HG02623 (cell line): ENCODE data around the gene AK9.

Experiments used
- ATAC-seq: cut with Tn5 transposase; IDR thresholded peaks from one replicate; pipeline ENCODE4 v1.9.1; 2021; ENCODE audit warnings: moderate library complexity; ENCODE audit not compliant: unreplicated experiment

The AK9 gene

GRCh38 chr6:109485266-109485935 is 205.6 kb downstream of the AK9 start:
- no peak for ATAC-seq

- ATAC-seq = no peak
These were observed 206.9 kb downstream of the AK9 start for GRCh38 chr6:109484122-109484521.

DNA sequence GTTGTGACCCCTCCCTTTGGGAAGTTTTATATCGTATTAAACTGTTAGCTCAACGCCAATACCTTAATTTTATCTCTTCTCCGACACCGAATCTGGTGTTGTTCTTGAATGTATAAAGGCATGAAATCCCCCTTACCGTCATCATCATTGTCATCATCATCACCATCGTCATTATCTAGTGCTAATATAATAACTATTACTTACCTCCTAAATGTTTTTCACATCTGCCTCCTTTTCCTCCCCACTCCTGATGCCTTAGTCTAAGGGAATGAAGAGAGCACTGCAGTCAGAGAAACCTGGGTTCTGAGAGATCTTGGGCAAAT is 207.3 kb downstream of the AK9 start:
- ATAC-seq = no peak

GRCh38 chr6:109482905-109483734 is 207.9 kb downstream of the AK9 start, which contains the start of gene ZBTB24:
Gene ZBTB24, minus strand, starts transcription at chr6:109483219. Its CDS starts 1,193 bp downstream, at chr6:109482026.
- ATAC-seq = peak; percentile 88

GRCh38 chr6:109480993-109481480 is 210.0 kb downstream of the AK9 start:
- no peak for ATAC-seq

DNA sequence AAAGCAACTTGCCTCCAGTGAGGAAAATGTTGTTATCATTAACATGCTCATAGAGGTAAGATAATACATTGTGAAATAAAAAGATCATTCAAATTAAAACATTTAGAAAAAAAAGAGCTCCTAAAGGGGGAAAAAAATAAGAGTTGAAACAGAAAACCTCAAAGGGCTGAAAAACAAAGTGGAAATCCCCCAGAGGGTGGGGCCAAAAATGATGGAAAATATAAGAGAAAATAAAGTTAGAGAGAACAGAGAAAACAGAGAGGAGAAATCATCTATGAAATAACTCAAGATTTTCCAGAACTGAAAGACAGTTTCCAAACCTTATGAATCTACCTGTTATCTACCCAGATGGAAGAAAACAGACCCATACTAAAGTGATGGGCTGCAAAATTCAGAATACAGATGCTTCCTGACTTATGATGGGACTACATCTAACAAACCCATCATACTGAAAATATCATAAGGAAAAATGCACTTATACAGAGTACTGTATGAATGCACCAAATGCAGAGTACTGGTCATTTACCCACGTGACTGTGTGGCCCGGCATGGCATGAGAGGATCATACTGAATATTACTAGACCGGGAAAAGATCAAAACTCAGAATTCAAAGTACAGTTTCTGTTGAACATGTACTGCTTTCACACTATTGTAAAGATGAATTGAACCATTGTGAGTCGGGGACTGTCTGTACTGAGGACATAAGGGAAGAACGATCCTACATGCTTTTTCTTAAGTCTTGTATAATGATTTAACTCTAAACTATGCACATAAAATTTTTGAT is 212.0 kb downstream of the AK9 start:
- ATAC-seq = no peak

DNA sequence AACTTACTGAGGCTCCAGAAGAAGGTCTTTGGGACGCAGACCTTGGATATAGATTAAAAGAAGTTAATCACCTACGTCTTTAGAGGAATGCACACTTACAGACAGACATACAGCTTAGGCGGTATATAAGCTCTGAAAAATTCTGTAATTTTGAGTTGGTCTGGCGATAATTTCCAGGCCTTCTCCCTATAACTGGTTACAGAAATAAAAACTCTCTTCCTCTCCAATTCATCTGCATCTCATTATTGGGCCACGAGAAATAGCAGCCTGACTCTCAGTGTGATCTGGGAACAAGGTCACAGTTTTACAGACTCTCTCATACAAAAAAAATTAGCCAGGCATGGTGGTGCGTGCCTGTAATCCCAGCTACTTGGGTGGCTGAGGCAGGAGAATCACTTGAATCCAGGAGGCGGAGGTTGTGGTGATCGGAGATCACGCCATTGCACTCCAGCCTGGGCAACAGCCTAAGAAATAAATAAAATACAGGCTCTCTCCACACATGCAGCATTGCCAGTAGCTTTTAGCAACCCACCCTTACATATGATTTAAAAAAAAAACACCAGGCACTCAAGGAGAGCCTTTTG is 212.7 kb downstream of the AK9 start:
- no peak for ATAC-seq

GRCh38 chr6:109477725-109478124 is 213.3 kb downstream of the AK9 start:
- peak; percentile 49 for ATAC-seq

GRCh38 chr6:109477184-109477583 is 213.8 kb downstream of the AK9 start:
- no peak for ATAC-seq

GRCh38 chr6:109475625-109476024 is 215.4 kb downstream of the AK9 start:
- ATAC-seq = no peak

GRCh38 chr6:109474995-109475394 is 216.0 kb downstream of the AK9 start:
- no peak for ATAC-seq

DNA sequence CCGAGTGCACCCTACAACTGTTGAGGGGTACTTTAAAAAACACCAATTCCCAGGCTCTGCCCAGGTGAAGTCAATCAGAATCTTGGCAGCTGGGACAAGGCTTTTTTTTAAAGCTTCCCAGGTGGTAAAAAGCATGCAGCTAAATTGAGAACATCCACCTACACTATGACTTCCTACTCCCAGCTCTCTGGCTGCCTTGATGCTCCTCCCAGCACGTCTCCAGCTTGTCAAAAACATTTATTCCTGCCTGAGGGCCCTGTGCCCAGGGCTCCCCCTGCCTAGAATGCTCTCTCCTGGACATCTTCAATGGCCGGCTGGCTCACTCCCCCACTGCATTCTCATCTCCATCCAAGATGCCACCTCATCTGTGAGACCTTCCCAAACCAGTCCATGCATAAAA is 217.9 kb downstream of the AK9 start:
- no peak for ATAC-seq

- peak; percentile 64 for ATAC-seq
These were observed 218.6 kb downstream of the AK9 start for GRCh38 chr6:109472132-109472995.

DNA sequence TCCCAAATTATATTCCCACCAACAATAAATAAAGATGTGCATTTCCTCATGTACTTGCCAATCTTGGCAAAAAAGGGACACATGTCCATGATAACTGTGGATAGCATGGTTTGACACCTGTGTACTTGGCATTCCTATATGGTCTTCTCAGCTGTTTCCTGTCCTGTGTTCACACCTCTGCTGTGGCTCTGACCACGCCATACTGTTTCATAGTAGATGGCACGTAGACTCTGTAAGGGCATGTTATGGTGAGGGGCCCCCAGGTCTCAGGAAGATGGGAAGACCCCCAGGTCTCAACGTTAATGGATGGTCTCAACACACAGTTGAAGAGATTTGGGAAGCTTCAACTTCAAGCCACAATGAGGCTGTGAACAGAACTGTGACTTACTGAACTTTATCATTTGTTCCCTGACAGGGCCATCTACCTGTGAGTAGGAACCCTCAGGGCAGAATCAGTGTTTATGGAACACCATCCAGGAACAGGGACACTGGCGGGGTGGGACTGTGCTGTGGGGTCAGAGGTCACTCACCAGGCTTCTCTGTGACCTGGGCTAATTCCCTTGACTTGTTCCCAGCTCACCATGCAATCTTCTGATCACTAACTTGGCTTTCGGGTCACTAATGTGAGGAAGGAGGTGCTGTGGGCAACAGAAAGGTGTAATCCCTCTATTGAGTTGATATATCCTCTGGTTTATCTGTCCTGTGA is 219.7 kb downstream of the AK9 start:
- no peak for ATAC-seq

- ATAC-seq = no peak
These were observed 221.3 kb downstream of the AK9 start for GRCh38 chr6:109469591-109470189.

GRCh38 chr6:109467696-109468095 is 223.3 kb downstream of the AK9 start:
- no peak for ATAC-seq

GRCh38 chr6:109466212-109466923 is 224.6 kb downstream of the AK9 start:
- ATAC-seq = no peak

- no peak for ATAC-seq
These were observed 225.2 kb downstream of the AK9 start for GRCh38 chr6:109465772-109466171.
